ENCODE measurements around the gene HAND1. TPM values are rescaled to one million over a fixed set of nuclear protein-coding genes. Genes with fewer than 3 reads are reported as not detected.

HAND1 gene
- total RNA-seq, 2 experiments from 2014 or later: not detected

- Mint-ChIP-seq H3K27ac (peak overlapping the region; percentile 93), H3K27me3 (ENCODE audit: low read depth) (no peaks in the 10 kb centered on the region), H3K4me1 (ENCODE audit: low read depth) (peaks cover 37% of the 10 kb centered on the region), H3K36me3 (ENCODE audit: low read depth) (peaks cover 40% of the 10 kb centered on the region), H3K4me3 (peak overlapping the region; percentile 98), H3K9me3 (ENCODE audit: insufficient read depth) (no peaks in the 10 kb centered on the region)
- POLR2A ChIA-PET: interaction anchor here (1.1 kb wide), 1 partner anchor 252 kb away, joined by 3 read pairs; no protein-coding TSS in a partner anchor
- DNase-seq (peak; percentile 36), ATAC-seq (peak; percentile 5)
- CTCF ChIA-PET: interaction anchor here (1.3 kb wide), 1 partner anchor 40 kb away, joined by 3 read pairs; no protein-coding TSS in a partner anchor
Observed at GRCh38 chr5:154444556-154445421, 33.2 kb downstream of the HAND1 start.

- no peak overlapping the region for H3K4me3 Mint-ChIP-seq
- peaks cover 51% of the 10 kb centered on the region for H3K36me3 Mint-ChIP-seq (ENCODE audit: low read depth)
- no peaks in the 10 kb centered on the region for H3K27me3 Mint-ChIP-seq (ENCODE audit: low read depth)
- no peak overlapping the region for H3K27ac Mint-ChIP-seq
- ChIA-PET POLR2A (no interaction called here), CTCF (no interaction called here)
- ATAC-seq (no peak), DNase-seq (no peak)
- peaks cover 20% of the 10 kb centered on the region for H3K4me1 Mint-ChIP-seq (ENCODE audit: low read depth)
- H3K9me3 Mint-ChIP-seq (ENCODE audit: insufficient read depth): no peaks in the 10 kb centered on the region
Observed at GRCh38 chr5:154442801-154443200, 35.2 kb downstream of the HAND1 start.

GRCh38 chr5:154440540-154440939 lies 37.5 kb downstream of the HAND1 start:
- Mint-ChIP-seq H3K4me1 (ENCODE audit: low read depth) (peaks cover 11% of the 10 kb centered on the region), H3K4me3 (no peak overlapping the region), H3K9me3 (ENCODE audit: insufficient read depth) (no peaks in the 10 kb centered on the region), H3K36me3 (ENCODE audit: low read depth) (peaks cover 64% of the 10 kb centered on the region), H3K27ac (no peak overlapping the region), H3K27me3 (ENCODE audit: low read depth) (no peaks in the 10 kb centered on the region)
- ATAC-seq: no peak
- DNase-seq: no peak
- ChIA-PET CTCF (interaction anchor here (0.9 to 1.2 kb wide), 2 partner anchors 36 to 210 kb away, joined by 3 to 4 read pairs; no protein-coding TSS in a partner anchor), POLR2A (no interaction called here)

DNA sequence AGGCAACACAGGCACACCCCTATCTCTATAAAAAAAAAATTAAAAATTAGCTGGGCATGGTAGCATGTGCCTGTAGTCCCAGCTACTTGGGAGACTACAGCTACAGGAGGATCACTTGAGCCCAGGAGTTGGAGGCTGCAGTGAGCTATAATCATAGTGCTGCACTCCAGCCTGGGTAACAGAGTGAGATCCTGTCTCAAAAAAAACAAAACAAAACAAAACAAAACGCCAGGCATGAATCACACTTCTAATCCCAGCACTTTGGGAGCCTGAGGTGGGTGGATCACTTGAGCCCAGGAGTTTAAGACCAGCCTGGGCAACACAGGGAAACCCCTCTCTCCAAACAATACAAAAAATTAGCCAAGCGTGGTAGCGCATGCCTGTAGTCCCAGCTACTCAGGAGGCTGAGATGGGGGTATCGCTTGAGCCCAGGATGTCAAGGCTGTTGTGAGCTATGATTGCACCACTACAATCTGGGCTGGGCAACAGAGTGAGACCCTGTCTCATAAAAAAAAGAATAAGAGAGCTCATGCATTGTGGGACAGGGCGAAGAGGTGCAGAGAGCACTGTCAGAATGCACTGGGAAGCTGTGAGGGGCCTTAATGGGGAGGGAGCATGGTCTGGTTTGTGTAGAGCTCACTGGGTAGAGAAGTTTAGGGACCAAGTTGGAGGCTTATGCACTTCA lies 40.6 kb downstream of the HAND1 start:
- Mint-ChIP-seq H3K27me3 (ENCODE audit: low read depth) (no peaks in the 10 kb centered on the region), H3K4me1 (ENCODE audit: low read depth) (peaks cover 3% of the 10 kb centered on the region), H3K36me3 (ENCODE audit: low read depth) (peaks cover 69% of the 10 kb centered on the region), H3K9me3 (ENCODE audit: insufficient read depth) (no peaks in the 10 kb centered on the region), H3K4me3 (no peak overlapping the region), H3K27ac (no peak overlapping the region)
- CTCF ChIA-PET: interaction anchor here (0.7 kb wide), 1 partner anchor 28 kb away, joined by 3 read pairs; no protein-coding TSS in a partner anchor
- POLR2A ChIA-PET: interaction anchor here (1.3 kb wide), 1 partner anchor 15 kb away, joined by 4 read pairs; no protein-coding TSS in a partner anchor
- DNase-seq (no peak), ATAC-seq (no peak)

DNA sequence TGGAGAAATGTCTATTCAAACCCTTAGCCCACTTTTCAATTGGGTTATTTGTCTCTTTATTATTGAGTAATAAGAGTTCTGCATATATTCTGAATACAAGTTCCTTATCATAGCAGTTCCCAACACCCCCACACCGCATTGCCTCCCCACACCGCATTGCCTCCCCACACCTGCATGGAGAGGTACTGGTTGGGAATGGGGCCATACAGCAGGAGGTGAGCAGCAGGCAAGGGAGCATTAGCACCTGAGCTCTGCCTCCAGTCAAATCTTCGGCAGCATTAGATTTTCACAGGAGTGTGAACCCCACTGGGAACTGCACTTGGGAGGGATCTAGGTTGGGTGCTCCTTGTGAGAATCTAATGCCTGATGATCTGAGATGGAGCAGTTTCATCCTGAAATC lies 42.8 kb downstream of the HAND1 start:
- POLR2A ChIA-PET: no interaction called here
- no peak for DNase-seq

DNA sequence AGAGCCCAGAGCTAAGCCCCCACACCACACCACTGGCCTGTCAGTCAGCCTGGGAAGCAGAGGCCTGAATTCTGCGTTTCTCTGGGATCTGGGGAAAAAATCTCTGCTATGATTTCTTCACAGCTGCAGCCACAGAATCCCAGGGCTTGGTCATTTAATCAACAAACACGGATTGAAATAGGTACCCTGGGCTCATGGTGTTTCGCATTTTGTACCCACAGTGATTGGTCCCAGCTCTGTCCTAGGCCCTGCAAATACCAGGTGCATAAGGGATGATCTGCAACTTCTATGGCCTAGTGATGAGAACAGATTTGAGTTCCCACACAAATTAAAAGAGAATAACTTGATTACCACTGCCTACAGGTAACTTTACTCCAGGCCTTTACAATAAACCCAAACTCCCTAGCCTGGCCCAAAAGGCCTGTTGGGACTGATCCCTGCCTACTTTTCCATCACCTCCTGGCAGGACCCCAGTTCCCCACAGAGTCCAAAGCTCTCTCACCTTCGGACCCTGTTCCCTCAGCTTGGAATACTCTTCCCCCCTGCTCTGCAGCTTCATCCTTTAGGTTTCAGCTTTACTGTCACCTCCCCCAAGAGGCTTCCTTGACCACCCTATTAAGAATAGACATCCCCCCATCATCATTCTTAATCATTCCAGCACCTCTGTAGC lies 46.9 kb downstream of the HAND1 start:
- no peaks in the 10 kb centered on the region for H3K27me3 Mint-ChIP-seq (ENCODE audit: low read depth)
- ATAC-seq: no peak
- no peaks in the 10 kb centered on the region for H3K9me3 Mint-ChIP-seq (ENCODE audit: insufficient read depth)
- H3K4me1 Mint-ChIP-seq (ENCODE audit: low read depth): peaks cover 3% of the 10 kb centered on the region
- DNase-seq: no peak
- POLR2A ChIA-PET: no interaction called here
- H3K36me3 Mint-ChIP-seq (ENCODE audit: low read depth): peaks cover 31% of the 10 kb centered on the region
- H3K4me3 Mint-ChIP-seq: no peak overlapping the region
- CTCF ChIA-PET: interaction anchor here (0.5 to 1.6 kb wide), 2 partner anchors 9 to 881 kb away, joined by 3 to 7 read pairs; no protein-coding TSS in a partner anchor
- H3K27ac Mint-ChIP-seq: no peak overlapping the region

More for the DNA sequence above, 42.8 kb downstream of the HAND1 start:
- Mint-ChIP-seq H3K27ac (no peak overlapping the region), H3K4me1 (ENCODE audit: low read depth) (no peaks in the 10 kb centered on the region), H3K4me3 (no peak overlapping the region), H3K9me3 (ENCODE audit: insufficient read depth) (no peaks in the 10 kb centered on the region), H3K27me3 (ENCODE audit: low read depth) (no peaks in the 10 kb centered on the region), H3K36me3 (ENCODE audit: low read depth) (peaks cover 53% of the 10 kb centered on the region)
- CTCF ChIA-PET: no interaction called here
- ATAC-seq: no peak

GRCh38 chr5:154430466-154430865 lies 47.6 kb downstream of the HAND1 start:
- H3K27me3 Mint-ChIP-seq (ENCODE audit: low read depth): no peaks in the 10 kb centered on the region
- POLR2A ChIA-PET: no interaction called here
- peaks cover 3% of the 10 kb centered on the region for H3K4me1 Mint-ChIP-seq (ENCODE audit: low read depth)
- DNase-seq (no peak), ATAC-seq (no peak)
- H3K4me3 Mint-ChIP-seq: no peak overlapping the region
- CTCF ChIA-PET: interaction anchor here (1.6 kb wide), 1 partner anchor 9 kb away, joined by 7 read pairs; no protein-coding TSS in a partner anchor
- H3K9me3 Mint-ChIP-seq (ENCODE audit: insufficient read depth): no peaks in the 10 kb centered on the region
- H3K27ac Mint-ChIP-seq: no peak overlapping the region
- H3K36me3 Mint-ChIP-seq (ENCODE audit: low read depth): peaks cover 26% of the 10 kb centered on the region

GRCh38 chr5:154429341-154429740 lies 48.7 kb downstream of the HAND1 start:
- peaks cover 21% of the 10 kb centered on the region for H3K36me3 Mint-ChIP-seq (ENCODE audit: low read depth)
- no peak for DNase-seq
- peaks cover 3% of the 10 kb centered on the region for H3K4me1 Mint-ChIP-seq (ENCODE audit: low read depth)
- no peaks in the 10 kb centered on the region for H3K9me3 Mint-ChIP-seq (ENCODE audit: insufficient read depth)
- no peak for ATAC-seq
- POLR2A ChIA-PET: no interaction called here
- H3K27me3 Mint-ChIP-seq (ENCODE audit: low read depth): no peaks in the 10 kb centered on the region
- CTCF ChIA-PET: no interaction called here
- no peak overlapping the region for H3K4me3 Mint-ChIP-seq
- H3K27ac Mint-ChIP-seq: no peak overlapping the region

- no peak for ATAC-seq
- Mint-ChIP-seq H3K27ac (no peak overlapping the region), H3K4me3 (no peak overlapping the region), H3K27me3 (ENCODE audit: low read depth) (no peaks in the 10 kb centered on the region), H3K4me1 (ENCODE audit: low read depth) (peaks cover 3% of the 10 kb centered on the region), H3K36me3 (ENCODE audit: low read depth) (peaks cover 19% of the 10 kb centered on the region), H3K9me3 (ENCODE audit: insufficient read depth) (peaks cover 2% of the 10 kb centered on the region)
- no peak for DNase-seq
- POLR2A ChIA-PET: no interaction called here
- CTCF ChIA-PET: no interaction called here
Observed at GRCh38 chr5:154428208-154428607, 49.8 kb downstream of the HAND1 start.

Data from activated CD8-positive, alpha-beta T cell treated with anti-CD3 and anti-CD28 coated beads, Interleukin-2, amount 10 ng/mL, durations not matched to agents 7 days and 5 days (primary cell).